ENCODE results near the gene ZFAND3.

The ZFAND3 gene

GRCh38 chr6:38146021-38146733 is 326.6 kb downstream of the ZFAND3 start:
- H3K23ac ChIP-seq (ENCODE audit: low read length), result no peak overlapping the region
- H2AK5ac ChIP-seq (ENCODE audit: low read length), result no peak overlapping the region
- H3K56ac ChIP-seq (ENCODE audit: low read length), result no peak overlapping the region
- H3K79me1 ChIP-seq (ENCODE audit: low read length), result peaks cover 10% of the 10 kb centered on the region
- H2BK120ac ChIP-seq (ENCODE audit: low read depth, low read length), result no peak overlapping the region
- no peak for DNase-seq
- no peak overlapping the region for H3K27ac ChIP-seq (ENCODE audit: low read depth, low read length)
- no peak overlapping the region for H3K4ac ChIP-seq (ENCODE audit: low read depth, low read length)
- H3K4me1 ChIP-seq (ENCODE audit: control insufficient read depth, low read depth, low read length), result peaks cover 20% of the 10 kb centered on the region
- no peaks in the 10 kb centered on the region for H3K27me3 ChIP-seq (ENCODE audit: insufficient read depth, low read length, poor library complexity)
- H3K9ac ChIP-seq (ENCODE audit: low read length), result no peak overlapping the region
- H4K5ac ChIP-seq (ENCODE audit: low read length), result no peak overlapping the region
- no peak overlapping the region for H2BK5ac ChIP-seq (ENCODE audit: low read length)
- H3K4me2 ChIP-seq (ENCODE audit: low read length), result no peak overlapping the region
- H3K36me3 ChIP-seq (ENCODE audit: control insufficient read depth, insufficient read depth, low read length), result no peaks in the 10 kb centered on the region
- no peak overlapping the region for H4K8ac ChIP-seq (ENCODE audit: low read depth, low read length)
- H3K4me3 ChIP-seq (ENCODE audit: low read length), result no peak overlapping the region
- H2BK15ac ChIP-seq (replicated peaks; ENCODE audit: low read depth), result no peak overlapping the region
- H3K18ac ChIP-seq (ENCODE audit: low read length), result no peak overlapping the region
- WGBS (ENCODE audit: extremely low coverage, insufficient coverage, low lambda C conversion rate), result no CpG with 5 or more reads among the region's 8 CpGs
- H3K79me2 ChIP-seq (ENCODE audit: control insufficient read depth, insufficient read depth, low read length), result no peaks in the 10 kb centered on the region

- Histone ChIP-seq H2BK5ac (ENCODE audit: low read length) (no peak overlapping the region), H3K27ac (ENCODE audit: low read depth, low read length) (no peak overlapping the region), H3K4me2 (ENCODE audit: low read length) (no peak overlapping the region), H3K18ac (ENCODE audit: low read length) (no peak overlapping the region), H4K5ac (ENCODE audit: low read length) (no peak overlapping the region), H3K27me3 (ENCODE audit: insufficient read depth, low read length, poor library complexity) (no peaks in the 10 kb centered on the region), H3K9ac (ENCODE audit: low read length) (no peak overlapping the region), H3K36me3 (ENCODE audit: control insufficient read depth, insufficient read depth, low read length) (no peaks in the 10 kb centered on the region), H2BK120ac (ENCODE audit: low read depth, low read length) (no peak overlapping the region), H3K56ac (ENCODE audit: low read length) (no peak overlapping the region), H3K79me1 (ENCODE audit: low read length) (peaks cover 10% of the 10 kb centered on the region), H3K4ac (ENCODE audit: low read depth, low read length) (no peak overlapping the region), H2BK15ac (replicated peaks; ENCODE audit: low read depth) (no peak overlapping the region), H3K23ac (ENCODE audit: low read length) (no peak overlapping the region), H3K4me1 (ENCODE audit: control insufficient read depth, low read depth, low read length) (peaks cover 20% of the 10 kb centered on the region), H3K79me2 (ENCODE audit: control insufficient read depth, insufficient read depth, low read length) (no peaks in the 10 kb centered on the region), H4K8ac (ENCODE audit: low read depth, low read length) (no peak overlapping the region), H2AK5ac (ENCODE audit: low read length) (no peak overlapping the region), H3K4me3 (ENCODE audit: low read length) (no peak overlapping the region)
- no peak for DNase-seq
- 100% methylated on average over 1 of the region's 1 CpG for WGBS (ENCODE audit: extremely low coverage, insufficient coverage, low lambda C conversion rate)
These were observed 327.2 kb downstream of the ZFAND3 start for GRCh38 chr6:38146734-38147027.

DNA sequence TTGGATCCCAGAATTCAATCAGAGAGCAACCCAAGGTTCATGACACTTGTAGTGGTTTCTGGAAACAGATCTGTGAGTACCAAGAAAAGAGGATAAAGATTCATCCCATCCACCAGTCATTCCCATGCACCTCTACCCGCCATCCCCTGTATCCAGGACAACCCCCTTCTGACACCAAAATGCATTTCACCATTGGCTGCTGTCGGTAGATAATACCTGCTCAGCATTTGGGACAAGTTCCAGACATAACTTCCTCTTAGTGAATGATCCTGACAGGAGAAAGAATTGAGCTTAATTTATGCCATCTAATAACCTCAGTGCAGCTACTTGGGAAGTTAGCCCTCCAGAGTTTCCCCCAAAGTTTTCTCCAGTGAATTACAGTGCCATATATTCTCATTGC is 329.1 kb downstream of the ZFAND3 start:
- no CpG with 5 or more reads among the region's 2 CpGs for WGBS (ENCODE audit: extremely low coverage, insufficient coverage, low lambda C conversion rate)

DNA sequence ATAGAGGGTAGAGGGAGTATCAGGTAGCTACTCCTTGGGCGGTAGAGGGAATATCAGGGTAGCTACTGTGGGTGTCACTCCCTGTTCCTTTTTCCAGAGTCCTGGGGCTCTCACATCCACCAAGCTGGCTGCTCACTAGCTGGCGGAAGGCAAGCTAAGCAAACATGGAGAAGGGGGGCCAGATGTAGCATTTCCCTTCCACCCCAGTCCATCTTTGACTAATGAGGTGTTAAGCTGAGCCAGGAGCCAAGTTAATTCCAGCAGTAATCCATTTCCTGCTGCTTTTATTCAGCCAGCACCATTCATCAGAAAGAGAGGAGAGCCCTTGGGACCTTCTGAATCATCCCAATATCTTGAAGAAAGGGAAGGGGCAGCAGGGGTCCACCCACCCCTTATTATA is 330.0 kb downstream of the ZFAND3 start:
- Histone ChIP-seq H3K56ac (ENCODE audit: low read length) (no peak overlapping the region), H3K18ac (ENCODE audit: low read length) (no peak overlapping the region), H4K5ac (ENCODE audit: low read length) (no peak overlapping the region), H3K27me3 (ENCODE audit: insufficient read depth, low read length, poor library complexity) (no peaks in the 10 kb centered on the region), H2AK5ac (ENCODE audit: low read length) (no peak overlapping the region), H4K8ac (ENCODE audit: low read depth, low read length) (no peak overlapping the region), H3K27ac (ENCODE audit: low read depth, low read length) (no peak overlapping the region), H3K79me1 (ENCODE audit: low read length) (peaks cover 10% of the 10 kb centered on the region), H2BK5ac (ENCODE audit: low read length) (no peak overlapping the region), H3K4me2 (ENCODE audit: low read length) (no peak overlapping the region), H3K4ac (ENCODE audit: low read depth, low read length) (no peak overlapping the region), H3K4me1 (ENCODE audit: control insufficient read depth, low read depth, low read length) (peaks cover 20% of the 10 kb centered on the region), H3K23ac (ENCODE audit: low read length) (no peak overlapping the region), H2BK120ac (ENCODE audit: low read depth, low read length) (peak overlapping the region; percentile 6), H3K9ac (ENCODE audit: low read length) (no peak overlapping the region), H3K79me2 (ENCODE audit: control insufficient read depth, insufficient read depth, low read length) (no peaks in the 10 kb centered on the region), H3K4me3 (ENCODE audit: low read length) (no peak overlapping the region), H3K36me3 (ENCODE audit: control insufficient read depth, insufficient read depth, low read length) (no peaks in the 10 kb centered on the region), H2BK15ac (replicated peaks; ENCODE audit: low read depth) (no peak overlapping the region)
- WGBS (ENCODE audit: extremely low coverage, insufficient coverage, low lambda C conversion rate), result no CpG with 5 or more reads among the region's 2 CpGs
- peak; percentile 85 for DNase-seq

More for the DNA sequence above, 329.1 kb downstream of the ZFAND3 start:
- Histone ChIP-seq H3K18ac (ENCODE audit: low read length) (no peak overlapping the region), H3K27me3 (ENCODE audit: insufficient read depth, low read length, poor library complexity) (no peaks in the 10 kb centered on the region), H3K56ac (ENCODE audit: low read length) (no peak overlapping the region), H3K27ac (ENCODE audit: low read depth, low read length) (no peak overlapping the region), H2AK5ac (ENCODE audit: low read length) (no peak overlapping the region), H3K79me2 (ENCODE audit: control insufficient read depth, insufficient read depth, low read length) (no peaks in the 10 kb centered on the region), H3K9ac (ENCODE audit: low read length) (no peak overlapping the region), H3K23ac (ENCODE audit: low read length) (no peak overlapping the region), H3K4me1 (ENCODE audit: control insufficient read depth, low read depth, low read length) (peaks cover 20% of the 10 kb centered on the region), H3K36me3 (ENCODE audit: control insufficient read depth, insufficient read depth, low read length) (no peaks in the 10 kb centered on the region), H3K79me1 (ENCODE audit: low read length) (peaks cover 10% of the 10 kb centered on the region), H2BK15ac (replicated peaks; ENCODE audit: low read depth) (no peak overlapping the region), H3K4me3 (ENCODE audit: low read length) (no peak overlapping the region), H2BK5ac (ENCODE audit: low read length) (no peak overlapping the region), H4K8ac (ENCODE audit: low read depth, low read length) (no peak overlapping the region), H3K4me2 (ENCODE audit: low read length) (no peak overlapping the region), H2BK120ac (ENCODE audit: low read depth, low read length) (no peak overlapping the region), H4K5ac (ENCODE audit: low read length) (no peak overlapping the region), H3K4ac (ENCODE audit: low read depth, low read length) (no peak overlapping the region)
- DNase-seq, result no peak

DNA sequence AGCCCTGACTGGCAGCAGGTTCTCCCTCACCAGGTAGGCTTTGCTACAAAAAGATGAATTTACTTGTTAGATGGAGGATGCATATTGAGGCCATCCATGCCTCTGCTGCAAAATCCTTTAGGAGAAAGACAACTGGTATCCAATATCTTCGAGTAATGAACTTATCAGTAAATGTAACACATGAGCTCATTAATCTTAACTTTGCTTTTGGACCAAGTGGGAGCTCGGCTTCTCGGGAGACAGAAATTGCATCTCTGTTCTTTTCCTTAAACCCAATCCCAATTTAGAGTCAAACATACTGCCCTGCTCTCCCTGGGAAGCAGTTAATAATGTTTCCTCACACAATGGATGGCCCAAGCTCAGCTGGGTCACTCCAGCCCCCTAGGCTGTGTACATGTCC is 330.5 kb downstream of the ZFAND3 start:
- Histone ChIP-seq H3K27ac (ENCODE audit: low read depth, low read length) (no peak overlapping the region), H2AK5ac (ENCODE audit: low read length) (peak overlapping the region; percentile 9), H4K8ac (ENCODE audit: low read depth, low read length) (no peak overlapping the region), H3K23ac (ENCODE audit: low read length) (no peak overlapping the region), H2BK5ac (ENCODE audit: low read length) (no peak overlapping the region), H4K5ac (ENCODE audit: low read length) (no peak overlapping the region), H3K36me3 (ENCODE audit: control insufficient read depth, insufficient read depth, low read length) (no peaks in the 10 kb centered on the region), H3K4me1 (ENCODE audit: control insufficient read depth, low read depth, low read length) (peaks cover 20% of the 10 kb centered on the region), H3K4ac (ENCODE audit: low read depth, low read length) (no peak overlapping the region), H3K4me2 (ENCODE audit: low read length) (no peak overlapping the region), H3K18ac (ENCODE audit: low read length) (no peak overlapping the region), H3K9ac (ENCODE audit: low read length) (no peak overlapping the region), H2BK15ac (replicated peaks; ENCODE audit: low read depth) (no peak overlapping the region), H3K27me3 (ENCODE audit: insufficient read depth, low read length, poor library complexity) (no peaks in the 10 kb centered on the region), H3K79me1 (ENCODE audit: low read length) (peaks cover 8% of the 10 kb centered on the region), H3K4me3 (ENCODE audit: low read length) (no peak overlapping the region), H2BK120ac (ENCODE audit: low read depth, low read length) (no peak overlapping the region), H3K56ac (ENCODE audit: low read length) (no peak overlapping the region), H3K79me2 (ENCODE audit: control insufficient read depth, insufficient read depth, low read length) (no peaks in the 10 kb centered on the region)
- WGBS (ENCODE audit: extremely low coverage, insufficient coverage, low lambda C conversion rate), result no CpG with 5 or more reads among the region's 3 CpGs
- DNase-seq, result no peak

GRCh38 chr6:38150681-38151296 is 331.3 kb downstream of the ZFAND3 start:
- no peak overlapping the region for H3K4me3 ChIP-seq (ENCODE audit: low read length)
- H3K27ac ChIP-seq (ENCODE audit: low read depth, low read length), result no peak overlapping the region
- no peak overlapping the region for H3K4ac ChIP-seq (ENCODE audit: low read depth, low read length)
- H3K27me3 ChIP-seq (ENCODE audit: insufficient read depth, low read length, poor library complexity), result no peaks in the 10 kb centered on the region
- no peak overlapping the region for H2BK5ac ChIP-seq (ENCODE audit: low read length)
- H3K18ac ChIP-seq (ENCODE audit: low read length), result no peak overlapping the region
- H3K9ac ChIP-seq (ENCODE audit: low read length), result no peak overlapping the region
- no peak overlapping the region for H2BK15ac ChIP-seq (replicated peaks; ENCODE audit: low read depth)
- no peak overlapping the region for H3K4me2 ChIP-seq (ENCODE audit: low read length)
- no peak overlapping the region for H2AK5ac ChIP-seq (ENCODE audit: low read length)
- H4K5ac ChIP-seq (ENCODE audit: low read length), result no peak overlapping the region
- peaks cover 8% of the 10 kb centered on the region for H3K79me1 ChIP-seq (ENCODE audit: low read length)
- H3K79me2 ChIP-seq (ENCODE audit: control insufficient read depth, insufficient read depth, low read length), result no peaks in the 10 kb centered on the region
- no peak for DNase-seq
- H3K4me1 ChIP-seq (ENCODE audit: control insufficient read depth, low read depth, low read length), result peaks cover 20% of the 10 kb centered on the region
- no peak overlapping the region for H4K8ac ChIP-seq (ENCODE audit: low read depth, low read length)
- H3K23ac ChIP-seq (ENCODE audit: low read length), result no peak overlapping the region
- no CpG with 5 or more reads among the region's 11 CpGs for WGBS (ENCODE audit: extremely low coverage, insufficient coverage, low lambda C conversion rate)
- H3K36me3 ChIP-seq (ENCODE audit: control insufficient read depth, insufficient read depth, low read length), result no peaks in the 10 kb centered on the region
- H2BK120ac ChIP-seq (ENCODE audit: low read depth, low read length), result no peak overlapping the region
- H3K56ac ChIP-seq (ENCODE audit: low read length), result no peak overlapping the region

Measured in mesendoderm (in vitro differentiated cells).